Hepatocyte (in vitro differentiated cells): ENCODE data around the gene SDCBP2. TPM values are rescaled to one million over a fixed set of nuclear protein-coding genes. Genes with fewer than 3 reads are reported as not detected.

Experiments
- DNase-seq: peaks from one replicate; pipeline ENCODE4 v3.0.0-alpha.2; 2016; ENCODE audit warnings: low spot score
- H2AFZ ChIP-seq: fragments of 200-600 bp; sonication (generic); 2 replicates; pipeline ENCODE4 v1.6.0; 2016; ENCODE audit warnings: antibody characterized with exemption, mild to moderate bottlenecking
- H3K27ac ChIP-seq: fragments of 200-600 bp; sonication (generic); 2 replicates; pipeline ENCODE4 v1.5.1; 2016; ENCODE audit warnings: mild to moderate bottlenecking
- H3K27me3 ChIP-seq: fragments of 200-600 bp; sonication (generic); 2 replicates; pipeline ENCODE4 v1.6.1; 2016
- H3K36me3 ChIP-seq: fragments of 200-600 bp; sonication (generic); replicated peaks from 2 replicates; pipeline ENCODE4 v1.5.1; 2016; ENCODE audit warnings: low read depth; ENCODE audit not compliant: insufficient read depth
- H3K4me1 ChIP-seq: fragments of 200-600 bp; sonication (generic); 2 replicates; pipeline ENCODE4 v1.5.1; 2016; ENCODE audit warnings: mild to moderate bottlenecking, moderate library complexity; ENCODE audit not compliant: insufficient read depth
- H3K4me2 ChIP-seq: fragments of 200-600 bp; sonication (generic); 2 replicates; pipeline ENCODE4 v1.6.0; 2016
- H3K4me3 ChIP-seq: fragments of 200-600 bp; sonication (generic); 2 replicates; pipeline ENCODE4 v1.5.1; 2016; ENCODE audit warnings: mild to moderate bottlenecking
- H3K79me2 ChIP-seq: fragments of 200-600 bp; sonication (generic); 2 replicates; pipeline ENCODE4 v1.6.0; 2017; ENCODE audit warnings: mild to moderate bottlenecking
- H3K9me2 ChIP-seq: fragments of 200-600 bp; sonication (generic); replicated peaks from 2 replicates; pipeline ENCODE4 v1.6.0; 2017; ENCODE audit warnings: mild to moderate bottlenecking; ENCODE audit not compliant: insufficient read depth
- H3K9me3 ChIP-seq: fragments of 200-600 bp; sonication (generic); 2 replicates; pipeline ENCODE4 v1.5.1; 2016; ENCODE audit warnings: low read depth, mild to moderate bottlenecking
- H4K20me1 ChIP-seq: fragments of 200-600 bp; sonication (generic); 2 replicates; pipeline ENCODE4 v1.6.0; 2016; ENCODE audit warnings: mild to moderate bottlenecking; ENCODE audit not compliant: insufficient read depth, poor library complexity, severe bottlenecking
- EZH2 ChIP-seq: fragments of 200-600 bp; sonication (generic); IDR thresholded peaks from 2 replicates; pipeline ENCODE4 v1.6.1; 2016; ENCODE audit warnings: antibody characterized with exemption, mild to moderate bottlenecking, borderline replicate concordance
- EZH2phosphoT487 ChIP-seq: fragments of 200-600 bp; sonication (generic); IDR thresholded peaks from one replicate; pipeline ENCODE4 v1.6.1; 2018; ENCODE audit warnings: antibody characterized with exemption, mild to moderate bottlenecking, low read depth, moderate library complexity; ENCODE audit not compliant: unreplicated experiment, severe bottlenecking
- WGBS: methylation state at CpG from one replicate; pipeline ENCODE4 v1.1.6; 2016; ENCODE audit warnings: low lambda C conversion rate; ENCODE audit errors: missing lambda C conversion rate; 5-methylcytosine and 5-hydroxymethylcytosine counted together
- polyA plus RNA-seq: library from polyadenylated mRNA; unstranded; fragments of >200 nt; fragmentation: Nextera tagmentation; extraction: Ambion mirVana; gene quantifications from 2 replicates; pipeline ENCODE4 v1.2.1, GENCODE V29; 2016
- total RNA-seq: library from RNA; depleted of rRNA; stranded (reverse); fragments of >200 nt; gene quantifications from 2 replicates; pipeline ENCODE4 v1.2.3, GENCODE V29; 2014
- TF ChIP-seq, protein P1 (sequence below): fragments of 200-600 bp; sonication (generic); IDR thresholded peaks from 2 replicates; pipeline ENCODE4 v1.5.1; 2016; ENCODE audit warnings: antibody characterized with exemption, mild to moderate bottlenecking; ENCODE audit not compliant: poor library complexity

The SDCBP2 gene
- total and polyA plus RNA-seq, 2 experiments from 2014 or later, result 64.1 to 83.3 TPM

DNA sequence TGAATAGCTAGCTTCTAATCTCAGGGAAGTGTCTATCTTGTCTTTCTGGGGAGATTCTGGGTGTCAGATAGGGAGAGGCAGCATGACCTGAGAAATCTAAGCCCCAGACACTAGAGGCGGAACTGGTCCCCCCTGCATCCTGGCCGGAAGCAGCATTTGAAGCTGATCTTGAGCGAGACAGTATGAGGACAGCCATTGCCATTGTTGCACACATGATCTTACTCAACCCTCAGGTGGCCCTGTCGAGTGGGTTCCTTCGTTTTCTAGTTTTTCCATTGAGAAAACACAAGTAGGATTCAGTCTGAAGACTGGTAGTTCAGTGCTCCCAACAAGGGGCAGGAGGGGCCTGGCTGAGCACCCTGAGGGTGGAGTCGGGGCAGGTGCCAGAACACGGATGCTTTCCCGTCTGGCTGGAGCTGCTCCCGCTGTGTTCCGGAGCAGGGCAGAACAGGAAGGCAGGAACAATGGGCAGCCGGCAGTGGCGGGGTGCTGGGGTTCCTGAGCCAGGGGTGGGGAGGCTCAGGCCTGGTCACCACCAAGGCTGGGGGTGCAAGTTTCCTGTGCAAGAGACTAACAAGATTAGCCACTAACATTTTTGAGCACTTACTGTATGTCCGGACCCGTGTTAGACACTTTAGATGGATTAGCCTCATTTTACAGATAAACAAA lies 7.9 kb upstream of the SDCBP2 start:
- no peaks in the 10 kb centered on the region for H3K9me2 ChIP-seq
- H3K4me2 ChIP-seq, result no peak overlapping the region
- H2AFZ ChIP-seq, result no peak overlapping the region
- WGBS, result 73% methylated on average over 14 of the region's 14 CpGs
- H3K36me3 ChIP-seq, result no peaks in the 10 kb centered on the region
- no peaks in the 10 kb centered on the region for H3K9me3 ChIP-seq
- no peak for TF ChIP-seq EZH2phosphoT487
- TF ChIP-seq, protein P1, sequence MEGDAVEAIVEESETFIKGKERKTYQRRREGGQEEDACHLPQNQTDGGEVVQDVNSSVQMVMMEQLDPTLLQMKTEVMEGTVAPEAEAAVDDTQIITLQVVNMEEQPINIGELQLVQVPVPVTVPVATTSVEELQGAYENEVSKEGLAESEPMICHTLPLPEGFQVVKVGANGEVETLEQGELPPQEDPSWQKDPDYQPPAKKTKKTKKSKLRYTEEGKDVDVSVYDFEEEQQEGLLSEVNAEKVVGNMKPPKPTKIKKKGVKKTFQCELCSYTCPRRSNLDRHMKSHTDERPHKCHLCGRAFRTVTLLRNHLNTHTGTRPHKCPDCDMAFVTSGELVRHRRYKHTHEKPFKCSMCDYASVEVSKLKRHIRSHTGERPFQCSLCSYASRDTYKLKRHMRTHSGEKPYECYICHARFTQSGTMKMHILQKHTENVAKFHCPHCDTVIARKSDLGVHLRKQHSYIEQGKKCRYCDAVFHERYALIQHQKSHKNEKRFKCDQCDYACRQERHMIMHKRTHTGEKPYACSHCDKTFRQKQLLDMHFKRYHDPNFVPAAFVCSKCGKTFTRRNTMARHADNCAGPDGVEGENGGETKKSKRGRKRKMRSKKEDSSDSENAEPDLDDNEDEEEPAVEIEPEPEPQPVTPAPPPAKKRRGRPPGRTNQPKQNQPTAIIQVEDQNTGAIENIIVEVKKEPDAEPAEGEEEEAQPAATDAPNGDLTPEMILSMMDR, result no peak
- no peak for TF ChIP-seq EZH2
- H3K4me3 ChIP-seq, result no peak overlapping the region
- no peaks in the 10 kb centered on the region for H3K4me1 ChIP-seq
- peaks cover 8% of the 10 kb centered on the region for H3K79me2 ChIP-seq
- no peak overlapping the region for H3K27ac ChIP-seq
- no peak for DNase-seq
- H4K20me1 ChIP-seq, result no peaks in the 10 kb centered on the region
- no peaks in the 10 kb centered on the region for H3K27me3 ChIP-seq

DNA sequence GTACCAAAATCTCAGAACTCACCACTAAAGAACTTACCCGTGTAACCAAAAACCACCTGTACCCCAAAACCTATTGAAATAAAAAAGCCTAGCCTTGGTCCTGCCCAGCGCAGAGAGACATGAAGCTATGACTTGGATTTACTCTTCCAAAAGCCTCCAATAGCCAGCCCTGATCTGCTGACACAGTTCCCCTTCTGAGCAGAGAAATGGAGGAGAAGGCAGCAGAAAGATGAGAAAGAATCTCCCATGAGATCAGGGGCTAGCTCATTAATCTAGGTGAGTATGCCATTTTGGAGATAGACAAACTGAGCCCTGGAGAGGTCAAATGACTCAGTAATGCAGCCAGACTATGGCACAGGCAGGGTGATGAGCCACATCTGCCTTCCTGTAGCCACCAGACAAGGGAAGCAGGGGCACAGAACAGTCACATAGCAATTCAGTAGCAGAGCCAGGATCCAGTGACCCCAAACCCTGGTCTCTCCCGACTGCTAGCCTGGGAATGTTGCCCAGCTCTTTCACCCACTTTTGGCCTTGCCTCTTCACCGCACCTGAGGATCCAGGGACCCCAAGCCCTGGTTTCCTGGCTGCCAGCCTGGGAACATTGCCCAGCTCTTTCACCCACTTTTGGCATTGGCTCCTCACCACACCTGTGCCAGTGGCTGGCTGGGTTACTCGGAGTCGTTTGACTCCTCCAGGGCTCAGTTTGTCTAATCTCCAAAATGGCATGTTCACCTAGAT lies 7.2 kb upstream of the SDCBP2 start:
- no peaks in the 10 kb centered on the region for H3K27me3 ChIP-seq
- 92% methylated on average over 6 of the region's 6 CpGs for WGBS
- no peaks in the 10 kb centered on the region for H3K9me2 ChIP-seq
- peaks cover 15% of the 10 kb centered on the region for H3K79me2 ChIP-seq
- H4K20me1 ChIP-seq, result no peaks in the 10 kb centered on the region
- H3K36me3 ChIP-seq, result no peaks in the 10 kb centered on the region
- H3K4me2 ChIP-seq, result no peak overlapping the region
- H3K9me3 ChIP-seq, result no peaks in the 10 kb centered on the region
- H3K4me3 ChIP-seq, result no peak overlapping the region
- TF ChIP-seq, protein P1, result no peak
- TF ChIP-seq EZH2, result no peak
- H2AFZ ChIP-seq, result no peak overlapping the region
- DNase-seq, result no peak
- H3K27ac ChIP-seq, result no peak overlapping the region
- H3K4me1 ChIP-seq, result no peaks in the 10 kb centered on the region

DNA sequence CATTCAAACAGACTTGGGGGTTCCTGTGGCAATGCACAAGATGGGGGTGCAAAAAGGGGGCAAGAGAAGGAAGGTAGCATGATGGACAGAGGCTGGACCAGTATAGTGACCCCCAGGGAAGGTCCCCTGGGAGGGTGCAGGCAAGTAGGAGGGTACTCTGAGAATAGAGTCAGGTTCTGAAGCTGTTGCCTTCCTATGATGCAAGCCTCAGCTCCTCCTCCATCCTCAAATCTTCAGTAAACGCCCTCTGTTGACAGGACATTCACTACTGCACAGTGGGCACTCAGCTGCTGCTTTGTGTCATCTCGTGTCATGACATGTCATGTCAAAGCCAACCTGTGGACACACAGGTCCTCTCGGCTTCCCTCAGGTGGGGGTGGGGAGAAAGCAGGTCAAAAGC lies 5.8 kb upstream of the SDCBP2 start:
- no peak overlapping the region for H2AFZ ChIP-seq
- peaks cover 29% of the 10 kb centered on the region for H3K79me2 ChIP-seq
- H3K27ac ChIP-seq, result no peak overlapping the region
- no peak for DNase-seq
- no peak overlapping the region for H3K4me3 ChIP-seq
- peaks cover under 1% of the 10 kb centered on the region for H3K4me1 ChIP-seq
- no peak for TF ChIP-seq EZH2
- H3K9me3 ChIP-seq, result no peaks in the 10 kb centered on the region
- no peaks in the 10 kb centered on the region for H3K27me3 ChIP-seq
- H4K20me1 ChIP-seq, result no peaks in the 10 kb centered on the region
- no peak overlapping the region for H3K4me2 ChIP-seq
- 52% methylated on average over 3 of the region's 3 CpGs for WGBS
- no peaks in the 10 kb centered on the region for H3K36me3 ChIP-seq
- no peaks in the 10 kb centered on the region for H3K9me2 ChIP-seq

DNA sequence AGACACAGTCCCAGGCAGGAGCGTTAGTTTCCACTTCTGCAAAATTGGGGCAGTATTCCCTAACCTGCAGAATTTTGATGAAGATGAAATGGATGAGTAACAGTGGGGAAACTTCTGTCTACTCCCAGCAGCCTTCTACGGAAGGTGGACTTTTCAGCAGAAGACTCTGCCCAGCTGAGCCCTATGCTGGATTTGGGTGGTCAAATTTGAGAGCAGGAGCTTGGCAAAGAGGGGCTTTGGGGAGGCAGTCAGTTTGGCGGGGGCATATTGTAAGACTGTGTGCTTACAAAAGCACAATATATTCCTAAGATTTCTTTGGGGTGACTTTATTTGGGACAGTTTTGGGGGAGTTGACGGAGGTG lies 5.4 kb upstream of the SDCBP2 start:
- Histone ChIP-seq H3K9me2 (no peaks in the 10 kb centered on the region), H3K4me1 (peaks cover 5% of the 10 kb centered on the region), H2AFZ (no peak overlapping the region), H3K4me3 (no peak overlapping the region), H4K20me1 (no peaks in the 10 kb centered on the region), H3K27me3 (no peaks in the 10 kb centered on the region), H3K4me2 (no peak overlapping the region), H3K27ac (no peak overlapping the region), H3K9me3 (no peaks in the 10 kb centered on the region), H3K36me3 (no peaks in the 10 kb centered on the region), H3K79me2 (peaks cover 33% of the 10 kb centered on the region)
- no peak for TF ChIP-seq EZH2
- TF ChIP-seq EZH2phosphoT487, result no peak
- TF ChIP-seq, protein P1, result no peak
- WGBS, result 97% methylated on average over 4 of the region's 4 CpGs
- no peak for DNase-seq
